Heart left ventricle (tissue), 13 donors: ENCODE measurements around the gene ARHGDIB.

Experiments
- CTCF ChIP-seq, 12 donors: fragments of 200-600 bp; sonication (generic) in 4 of 12; IDR thresholded peaks; one replicate each; pipeline versions ENCODE4 v1.5.0 to v1.8.0; 2018 to 2022; ENCODE audit warnings: antibody characterized with exemption in 12 of 12, mild to moderate bottlenecking in 5 of 12
- POLR2A ChIP-seq, 2 donors: fragments of 450-650 bp; IDR thresholded peaks; one replicate each; pipeline ENCODE4 v1.6.1; 2017; ENCODE audit warnings: antibody characterized with exemption in 2 of 2, mild to moderate bottlenecking in 2 of 2, moderate library complexity in 2 of 2
- donor health status: ischemic (EF 13 %, LVEDD 7.1; RV severe dilation, severe dysfunction).
- donor health status: DM: no; HTN: yes; CAD: no.
- donor health status: DM: no; HTN: no; CAD: no.
- donor health status: ischemic (EF 25% LVEDD 6.9; RV normal size, moderate dysfunction).
- donor health status: ischemic (EF 25% LVEDD 5.7; RV mildly dilated, moderate dysfunction).
- donor health status: ischemic (EF 35%, LVEDD 5.7; RV mildly dilated, moderate dysfunction).
- donor health status: nonischemic (EF 11% LVEDD 7.7; RV severe dilation, severe dysfunction).
- donor health status: DM: yes; HTN: yes; CAD: no.
- donor health status: PGD.
- donor health status: ischemic (EF 29% LVEDD 5.4; RV normal size, mild dysfunction).
- donor health status: nonischemic (EF 23%, LVEDD 6.1; RV moderate dilation, normal function).

DNA sequence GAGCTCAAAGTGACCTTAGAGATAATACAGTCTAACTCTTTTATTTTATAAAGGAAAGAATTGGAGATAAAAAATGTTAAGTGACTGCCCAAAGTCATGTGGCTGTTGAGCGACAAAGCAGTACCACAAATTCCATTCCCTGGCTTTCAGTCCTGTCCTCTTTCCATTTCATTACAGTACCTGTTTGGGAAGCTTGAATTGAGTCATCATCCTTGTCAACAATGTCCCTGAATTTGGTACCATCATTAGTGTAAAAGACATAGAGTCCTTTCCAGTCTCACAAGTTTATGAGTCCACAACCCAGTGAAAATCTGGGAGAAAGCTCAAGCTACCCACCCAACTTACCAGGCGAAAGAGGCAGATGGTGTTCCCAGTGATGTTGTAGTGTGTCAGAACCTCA, 26.9 kb downstream of the ARHGDIB start:
- no peak for TF ChIP-seq CTCF (IDR thresholded peaks at IDR 0.05)
- no peak for TF ChIP-seq POLR2A (IDR thresholded peaks at IDR 0.05)
